HCT116 (cell line): Measurements from ENCODE around the gene MOGAT3.

Experiments
- CBX3 ChIP-seq: IDR thresholded peaks from 2 replicates; pipeline ENCODE4 v1.6.1; 2012; ENCODE audit warnings: low read depth
- CTCF ChIP-seq, 3 experiments: fragments of 200-600 bp in 1 of 3; sonication (generic) in 1 of 3; IDR thresholded peaks in 2 of 3; conservative IDR thresholded peaks in 1 of 3; 2 replicates each; pipeline ENCODE4 v1.5.1; 2012 to 2017; ENCODE audit warnings: low read depth in 2 of 3, low read length in 2 of 3, antibody characterized with exemption in 1 of 3, borderline replicate concordance in 1 of 3, control low read depth in 1 of 3, mild to moderate bottlenecking in 1 of 3, mixed read lengths in 1 of 3, mixed run types in 1 of 3, moderate library complexity in 1 of 3; ENCODE audit not compliant: insufficient read depth in 1 of 3
- JUND ChIP-seq: IDR thresholded peaks from 2 replicates; pipeline ENCODE4 v1.6.1; 2012
- POLR2A ChIP-seq: IDR thresholded peaks from 2 replicates; pipeline ENCODE4 v1.7.0; 2011; ENCODE audit warnings: borderline replicate concordance; ENCODE audit not compliant: insufficient read depth, insufficient read length; ENCODE audit errors: extremely low read depth
- POLR2AphosphoS5 ChIP-seq: IDR thresholded peaks from 2 replicates; pipeline ENCODE4 v1.6.1; 2011; ENCODE audit warnings: mild to moderate bottlenecking, low read depth, low read length, moderate library complexity
- REST ChIP-seq: IDR thresholded peaks from 2 replicates; pipeline ENCODE4 v1.6.1; 2012; ENCODE audit warnings: low read depth
- SP1 ChIP-seq: IDR thresholded peaks from 2 replicates; pipeline ENCODE4 v1.6.1; 2012; ENCODE audit warnings: low read depth
- ZBTB33 ChIP-seq: IDR thresholded peaks from 2 replicates; pipeline ENCODE4 v1.6.1; 2011; ENCODE audit warnings: mild to moderate bottlenecking, low read length, moderate library complexity; ENCODE audit not compliant: insufficient replicate concordance; ENCODE audit errors: extremely low read depth

- TF ChIP-seq POLR2A (no peak), CTCF (IDR thresholded peaks at IDR 0.05 in 2 of 3, conservative IDR thresholded peaks at IDR 0.05 in 1 of 3; ENCODE audit: borderline replicate concordance in 1 of 3, insufficient read depth in 1 of 3, low read depth in 2 of 3, low read length in 2 of 3) (no peak), REST (no peak), SP1 (no peak), ZBTB33 (no peak), POLR2AphosphoS5 (no peak), CBX3 (no peak), JUND (no peak)
These were observed 49.5 kb upstream of the MOGAT3 start for GRCh38 chr7:101250324-101250723.
